ENCODE measurements around the gene NFATC2. TPM values are rescaled to one million over a fixed set of nuclear protein-coding genes. Genes with fewer than 3 reads are reported as not detected.
A peak's percentile ranks its signal among the peaks of the same experiment; 100 is the strongest.

The NFATC2 gene
- total RNA-seq, 3 donors from 2014 or later (not counting 1 experiment from before 2014, with no cell fraction given) = 141 to 195 (median 160) TPM

DNA sequence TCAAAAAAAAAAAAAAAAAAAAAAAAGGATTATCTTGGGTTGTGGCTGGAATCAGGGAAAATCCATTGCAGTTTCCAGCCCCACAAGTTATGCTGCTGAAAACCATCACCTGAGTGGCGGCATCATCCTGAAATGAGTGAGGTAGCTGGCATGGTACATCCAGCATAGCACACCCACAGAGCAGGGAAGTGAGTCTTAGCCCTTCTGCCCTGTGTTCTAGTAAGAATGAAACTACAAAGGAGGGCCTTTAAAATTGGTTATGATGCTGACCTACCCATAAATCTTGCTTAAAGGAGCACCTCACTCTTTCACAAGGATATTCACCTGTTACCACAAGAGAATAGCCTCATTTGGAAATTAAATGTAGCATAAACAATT is 119.2 kb downstream of the NFATC2 start:
- intact Hi-C loops (cut with micrococcal nuclease) = no loop called here
- peak overlapping the region; percentile 28 for H3K27ac ChIP-seq (ENCODE audit: low read length)
- no peak overlapping the region for H3K4me3 Mint-ChIP-seq
- H3K27ac Mint-ChIP-seq = peak overlapping the region; percentile 75 to 81
- WGBS (ENCODE audit: insufficient coverage) = 88% methylated on average over 1 of the region's 1 CpG
- H3K4me1 ChIP-seq (ENCODE audit: control insufficient read depth, insufficient read depth, low read length) = peaks cover 52% of the 10 kb centered on the region
- H3K36me3 ChIP-seq (ENCODE audit: control insufficient read depth, insufficient read depth, low read length) = peaks cover 47% of the 10 kb centered on the region
- TF ChIP-seq, protein P1, sequence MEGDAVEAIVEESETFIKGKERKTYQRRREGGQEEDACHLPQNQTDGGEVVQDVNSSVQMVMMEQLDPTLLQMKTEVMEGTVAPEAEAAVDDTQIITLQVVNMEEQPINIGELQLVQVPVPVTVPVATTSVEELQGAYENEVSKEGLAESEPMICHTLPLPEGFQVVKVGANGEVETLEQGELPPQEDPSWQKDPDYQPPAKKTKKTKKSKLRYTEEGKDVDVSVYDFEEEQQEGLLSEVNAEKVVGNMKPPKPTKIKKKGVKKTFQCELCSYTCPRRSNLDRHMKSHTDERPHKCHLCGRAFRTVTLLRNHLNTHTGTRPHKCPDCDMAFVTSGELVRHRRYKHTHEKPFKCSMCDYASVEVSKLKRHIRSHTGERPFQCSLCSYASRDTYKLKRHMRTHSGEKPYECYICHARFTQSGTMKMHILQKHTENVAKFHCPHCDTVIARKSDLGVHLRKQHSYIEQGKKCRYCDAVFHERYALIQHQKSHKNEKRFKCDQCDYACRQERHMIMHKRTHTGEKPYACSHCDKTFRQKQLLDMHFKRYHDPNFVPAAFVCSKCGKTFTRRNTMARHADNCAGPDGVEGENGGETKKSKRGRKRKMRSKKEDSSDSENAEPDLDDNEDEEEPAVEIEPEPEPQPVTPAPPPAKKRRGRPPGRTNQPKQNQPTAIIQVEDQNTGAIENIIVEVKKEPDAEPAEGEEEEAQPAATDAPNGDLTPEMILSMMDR (IDR thresholded peaks at IDR 0.05) = no peak
- no peaks in the 10 kb centered on the region for H3K9me3 Mint-ChIP-seq
- no peak for DNase-seq
- no peak for ATAC-seq
- H3K36me3 Mint-ChIP-seq = peaks cover 5% of the 10 kb centered on the region
- H3K9me3 ChIP-seq (ENCODE audit: control insufficient read depth, insufficient read depth, low read length) = no peaks in the 10 kb centered on the region
- no peak overlapping the region for H3K4me3 ChIP-seq (ENCODE audit: low read length)
- H3K27me3 ChIP-seq (ENCODE audit: control insufficient read depth, insufficient read depth, low read length) = no peaks in the 10 kb centered on the region
- peaks cover 69 to 76% of the 10 kb centered on the region in 2 donors for H3K4me1 Mint-ChIP-seq
- H3K27me3 Mint-ChIP-seq (ENCODE audit: low read depth in 2 of 2) = no peaks in the 10 kb centered on the region

DNA sequence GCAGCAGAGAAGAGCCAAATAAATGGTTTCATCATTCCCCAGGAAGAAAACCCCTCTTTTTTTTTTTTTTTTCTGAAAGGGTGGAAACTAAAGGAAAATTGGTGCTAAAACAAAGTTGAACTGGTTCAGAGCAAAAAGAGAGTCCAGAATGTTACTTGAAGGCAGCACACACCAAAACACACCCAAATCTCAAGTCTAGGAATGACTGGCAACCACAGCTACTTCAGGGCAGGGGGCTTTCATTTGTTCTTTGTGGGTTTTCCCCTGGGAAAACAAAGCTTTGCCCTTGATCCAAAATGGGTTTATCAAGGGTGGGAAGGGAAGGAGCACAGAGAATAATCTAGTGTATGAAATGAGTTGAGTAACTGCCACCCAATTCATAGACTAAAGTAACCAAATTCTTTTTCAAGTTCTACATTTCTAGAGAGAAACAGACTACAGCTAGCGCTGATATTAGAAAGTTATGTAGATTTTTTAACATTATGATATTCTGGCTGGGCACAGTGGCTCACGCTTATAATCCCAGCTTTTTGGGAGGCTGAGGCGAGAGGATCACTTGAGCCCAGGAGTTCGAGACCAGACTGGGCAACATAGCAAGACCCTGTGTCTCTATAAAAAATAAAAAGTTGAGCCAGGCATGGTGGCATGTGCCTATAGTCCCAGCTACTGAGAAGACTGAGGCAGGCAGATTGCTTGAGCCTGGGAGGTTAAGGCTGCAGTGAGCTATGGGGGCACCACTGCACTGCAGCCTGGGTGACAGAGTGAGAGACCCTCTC is 119.8 kb downstream of the NFATC2 start:
- ATAC-seq = no peak
- Mint-ChIP-seq H3K4me1 (peaks cover 69 to 76% of the 10 kb centered on the region in 2 donors), H3K36me3 (peaks cover 5% of the 10 kb centered on the region), H3K27me3 (ENCODE audit: low read depth in 2 of 2) (no peaks in the 10 kb centered on the region), H3K9me3 (no peaks in the 10 kb centered on the region), H3K4me3 (no peak overlapping the region), H3K27ac (peak overlapping the region; percentile 81)
- Histone ChIP-seq H3K4me3 (ENCODE audit: low read length) (no peak overlapping the region), H3K27me3 (ENCODE audit: control insufficient read depth, insufficient read depth, low read length) (no peaks in the 10 kb centered on the region), H3K4me1 (ENCODE audit: control insufficient read depth, insufficient read depth, low read length) (peaks cover 54% of the 10 kb centered on the region), H3K27ac (ENCODE audit: low read length) (no peak overlapping the region), H3K36me3 (ENCODE audit: control insufficient read depth, insufficient read depth, low read length) (peaks cover 46% of the 10 kb centered on the region), H3K9me3 (ENCODE audit: control insufficient read depth, insufficient read depth, low read length) (no peaks in the 10 kb centered on the region)
- intact Hi-C loops (cut with micrococcal nuclease) = no loop called here
- TF ChIP-seq, protein P1 (IDR thresholded peaks at IDR 0.05) = no peak
- WGBS (ENCODE audit: insufficient coverage) = 91% methylated on average over 4 of the region's 4 CpGs
- DNase-seq = no peak

DNA sequence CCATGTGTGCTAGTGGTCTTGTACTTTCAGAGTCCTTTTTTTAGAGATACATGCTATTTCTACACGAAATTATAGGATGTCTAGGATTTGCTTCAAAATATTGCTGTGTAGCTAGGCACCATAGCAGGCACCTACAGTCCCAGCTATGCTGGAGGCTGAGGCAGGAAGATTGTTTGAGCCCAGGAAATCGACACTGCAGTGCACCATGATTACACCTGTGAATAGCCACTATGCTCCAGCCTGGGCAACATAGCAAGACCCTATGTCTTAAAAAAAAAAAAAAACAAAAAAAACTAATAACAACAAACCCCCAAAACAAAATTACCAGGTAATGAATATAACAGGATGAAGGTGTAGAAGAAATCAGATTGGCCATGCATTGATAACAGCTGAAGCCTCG is 121.7 kb downstream of the NFATC2 start:
- TF ChIP-seq, protein P1 (IDR thresholded peaks at IDR 0.05) = no peak
- Histone ChIP-seq H3K4me3 (ENCODE audit: low read length) (no peak overlapping the region), H3K9me3 (ENCODE audit: control insufficient read depth, insufficient read depth, low read length) (no peaks in the 10 kb centered on the region), H3K27me3 (ENCODE audit: control insufficient read depth, insufficient read depth, low read length) (no peaks in the 10 kb centered on the region), H3K36me3 (ENCODE audit: control insufficient read depth, insufficient read depth, low read length) (peaks cover 45% of the 10 kb centered on the region), H3K4me1 (ENCODE audit: control insufficient read depth, insufficient read depth, low read length) (peaks cover 54% of the 10 kb centered on the region), H3K27ac (ENCODE audit: low read length) (no peak overlapping the region)
- Mint-ChIP-seq H3K9me3 (no peaks in the 10 kb centered on the region), H3K36me3 (peaks cover 5% of the 10 kb centered on the region), H3K27ac (peak overlapping the region; percentile 94 to 95), H3K4me1 (peaks cover 69 to 76% of the 10 kb centered on the region in 2 donors), H3K4me3 (no peak overlapping the region), H3K27me3 (ENCODE audit: low read depth in 2 of 2) (no peaks in the 10 kb centered on the region)
- no peak for DNase-seq
- WGBS (ENCODE audit: insufficient coverage) = 100% methylated on average over 2 of the region's 3 CpGs
- intact Hi-C loops (cut with micrococcal nuclease) = no loop called here
- no peak for ATAC-seq

All from natural killer cell (primary cell).